ENCODE measurements around the gene IP6K3. TPM values are rescaled to one million over a fixed set of nuclear protein-coding genes. Genes with fewer than 3 reads are reported as not detected.
A peak's percentile ranks its signal among the peaks of the same experiment; 100 is the strongest.

The IP6K3 gene
- total RNA-seq, 1 experiment from 2014 or later, result not detected

DNA sequence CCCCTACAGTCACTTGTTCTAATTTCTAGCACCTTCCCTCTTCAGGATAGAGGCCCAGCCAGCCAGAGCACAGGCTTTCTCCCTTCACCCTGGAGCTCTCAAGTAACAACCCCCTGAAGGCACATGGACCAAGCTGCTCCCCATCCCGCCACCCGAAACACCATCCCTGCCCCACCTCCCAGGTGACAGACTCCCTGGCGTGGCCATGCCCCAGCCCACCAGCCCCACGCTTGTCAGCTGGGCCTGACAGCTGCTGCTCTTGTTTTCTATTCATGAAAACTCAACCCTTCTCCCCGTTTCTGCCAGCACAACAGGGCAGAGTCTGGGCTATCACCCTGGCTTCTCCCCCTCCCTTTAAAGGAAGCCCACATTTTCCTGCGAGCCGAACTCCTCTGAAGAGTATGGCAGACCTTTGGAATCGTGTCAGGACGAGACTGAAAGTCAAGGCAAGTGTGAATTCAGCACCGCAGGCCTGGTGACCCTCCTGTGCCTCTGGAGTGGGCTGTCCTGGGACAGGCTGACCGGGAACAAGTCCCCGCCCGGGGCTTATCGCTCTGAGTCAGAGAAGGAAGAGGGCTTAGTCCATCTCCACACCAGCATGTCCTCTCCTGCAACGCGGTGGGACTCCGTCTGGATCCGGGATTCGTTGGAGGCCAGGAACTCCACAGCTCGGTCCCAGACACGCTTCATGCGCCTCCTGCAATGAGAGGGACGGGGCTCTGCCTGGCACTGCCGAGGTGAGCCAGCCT, 25.6 kb upstream of the IP6K3 start:
- no peaks in the 10 kb centered on the region for H3K27me3 ChIP-seq (replicated peaks; ENCODE audit: insufficient read depth, low read depth, low read length, poor library complexity)
- BruUV-seq (replicated peaks), result no TSS peak
- H3K9me3 ChIP-seq (ENCODE audit: low read depth, low read length, poor library complexity, severe bottlenecking), result no peaks in the 10 kb centered on the region
- peaks cover 42% of the 10 kb centered on the region for H3K36me3 ChIP-seq (ENCODE audit: insufficient read depth, low read length, poor library complexity, severe bottlenecking)
- POLR2A ChIA-PET (ENCODE audit: low non-redundant PET), result no interaction called here
- H3K4me3 ChIP-seq (ENCODE audit: low read depth, low read length, poor library complexity, severe bottlenecking), result no peak overlapping the region
- CTCF ChIA-PET, result interaction anchor here (0.7 to 2.4 kb wide), 8 partner anchors 8 to 283 kb away, joined by 3 to 25 read pairs (median 6); partner anchors contain the start of gene UQCC2
- H3K27ac ChIP-seq (ENCODE audit: low read depth, low read length, poor library complexity, severe bottlenecking), result peak overlapping the region; percentile 77
- DNase-seq (ENCODE audit: low spot score), result no peak
- intact Hi-C loops (cut with micrococcal nuclease; ENCODE audit: unreplicated experiment), result loop anchor here (5.0 kb wide), 1 partner anchor 60 kb away; the partner anchor contains the start of gene UQCC2
- peaks cover 53% of the 10 kb centered on the region for H3K4me1 ChIP-seq (ENCODE audit: insufficient read depth, low read length, poor library complexity, severe bottlenecking)
- TF ChIP-seq, protein P1, sequence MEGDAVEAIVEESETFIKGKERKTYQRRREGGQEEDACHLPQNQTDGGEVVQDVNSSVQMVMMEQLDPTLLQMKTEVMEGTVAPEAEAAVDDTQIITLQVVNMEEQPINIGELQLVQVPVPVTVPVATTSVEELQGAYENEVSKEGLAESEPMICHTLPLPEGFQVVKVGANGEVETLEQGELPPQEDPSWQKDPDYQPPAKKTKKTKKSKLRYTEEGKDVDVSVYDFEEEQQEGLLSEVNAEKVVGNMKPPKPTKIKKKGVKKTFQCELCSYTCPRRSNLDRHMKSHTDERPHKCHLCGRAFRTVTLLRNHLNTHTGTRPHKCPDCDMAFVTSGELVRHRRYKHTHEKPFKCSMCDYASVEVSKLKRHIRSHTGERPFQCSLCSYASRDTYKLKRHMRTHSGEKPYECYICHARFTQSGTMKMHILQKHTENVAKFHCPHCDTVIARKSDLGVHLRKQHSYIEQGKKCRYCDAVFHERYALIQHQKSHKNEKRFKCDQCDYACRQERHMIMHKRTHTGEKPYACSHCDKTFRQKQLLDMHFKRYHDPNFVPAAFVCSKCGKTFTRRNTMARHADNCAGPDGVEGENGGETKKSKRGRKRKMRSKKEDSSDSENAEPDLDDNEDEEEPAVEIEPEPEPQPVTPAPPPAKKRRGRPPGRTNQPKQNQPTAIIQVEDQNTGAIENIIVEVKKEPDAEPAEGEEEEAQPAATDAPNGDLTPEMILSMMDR (conservative IDR thresholded peaks at IDR 0.05; ENCODE audit: low read depth, low read length), result no peak
- TF ChIP-seq EZH2 (IDR thresholded peaks at IDR 0.05; ENCODE audit: borderline replicate concordance, low read depth, low read length, poor library complexity, severe bottlenecking), result no peak

DNA sequence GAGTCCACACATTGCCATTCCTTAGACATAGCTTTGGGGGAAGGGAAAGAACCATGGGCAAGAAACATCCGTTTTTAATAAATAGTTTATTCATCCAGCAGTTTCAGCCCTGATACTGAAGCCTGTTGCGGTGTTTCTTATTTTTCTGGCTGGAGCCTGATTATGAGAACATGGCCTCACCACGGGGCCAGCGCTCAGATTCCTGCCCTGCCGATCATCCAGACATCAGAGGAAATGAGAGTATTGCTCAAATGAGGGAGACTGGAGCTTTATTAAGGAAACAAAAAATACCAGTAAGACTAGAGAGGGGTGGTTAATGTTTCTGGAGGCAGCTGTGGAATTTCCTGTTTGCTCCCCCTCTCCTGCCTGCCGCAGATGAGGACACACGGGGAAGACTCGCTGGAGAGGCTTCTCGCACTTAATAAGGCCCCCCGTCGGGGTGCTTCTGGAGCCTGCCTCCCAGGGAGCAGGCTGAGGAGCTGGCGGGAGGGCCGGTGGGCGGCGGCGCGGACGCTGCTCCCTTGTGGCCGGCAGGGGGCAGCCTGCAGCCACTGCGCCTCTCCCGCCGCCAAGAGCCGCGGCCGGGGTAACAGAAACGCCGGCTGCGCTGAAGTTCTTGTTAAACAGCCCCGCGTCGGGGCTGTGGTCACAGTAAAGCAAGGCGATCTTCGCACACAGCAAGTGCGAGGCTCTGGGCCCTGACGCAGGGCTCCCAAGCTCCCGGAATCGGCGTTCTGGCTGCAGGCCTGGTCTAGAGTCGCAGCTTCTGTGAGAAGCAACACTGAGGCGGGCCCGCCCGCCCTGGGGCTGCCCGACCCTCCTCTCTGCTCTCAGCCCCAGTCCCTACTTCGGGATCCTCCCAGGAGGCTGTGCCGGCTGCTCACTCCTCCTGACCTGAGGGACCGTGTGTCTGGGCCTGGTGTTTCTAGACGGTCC, 24.7 kb upstream of the IP6K3 start:
- ChIA-PET POLR2A (ENCODE audit: low non-redundant PET) (no interaction called here), CTCF (interaction anchor here (0.7 to 2.4 kb wide), 9 partner anchors 8 to 284 kb away, joined by 3 to 25 read pairs (median 5); partner anchors contain the start of gene UQCC2)
- Histone ChIP-seq H3K27ac (ENCODE audit: low read depth, low read length, poor library complexity, severe bottlenecking) (peak overlapping the region; percentile 97), H3K27me3 (replicated peaks; ENCODE audit: insufficient read depth, low read depth, low read length, poor library complexity) (no peaks in the 10 kb centered on the region), H3K9me3 (ENCODE audit: low read depth, low read length, poor library complexity, severe bottlenecking) (no peaks in the 10 kb centered on the region), H3K36me3 (ENCODE audit: insufficient read depth, low read length, poor library complexity, severe bottlenecking) (peaks cover 34% of the 10 kb centered on the region), H3K4me3 (ENCODE audit: low read depth, low read length, poor library complexity, severe bottlenecking) (no peak overlapping the region), H3K4me1 (ENCODE audit: insufficient read depth, low read length, poor library complexity, severe bottlenecking) (peaks cover 53% of the 10 kb centered on the region)
- TSS peak; percentile 29 for BruUV-seq (replicated peaks)
- DNase-seq (ENCODE audit: low spot score), result peak; percentile 100
- intact Hi-C loops (cut with micrococcal nuclease; ENCODE audit: unreplicated experiment), result loop anchor here (1.0 to 5.0 kb wide), 4 partner anchors 27 to 383 kb away; partner anchors contain the start of gene UQCC2
- TF ChIP-seq EZH2 (IDR thresholded peaks at IDR 0.05; ENCODE audit: borderline replicate concordance, low read depth, low read length, poor library complexity, severe bottlenecking), result no peak
- TF ChIP-seq, protein P1 (conservative IDR thresholded peaks at IDR 0.05; ENCODE audit: low read depth, low read length), result peak; percentile 99

DNA sequence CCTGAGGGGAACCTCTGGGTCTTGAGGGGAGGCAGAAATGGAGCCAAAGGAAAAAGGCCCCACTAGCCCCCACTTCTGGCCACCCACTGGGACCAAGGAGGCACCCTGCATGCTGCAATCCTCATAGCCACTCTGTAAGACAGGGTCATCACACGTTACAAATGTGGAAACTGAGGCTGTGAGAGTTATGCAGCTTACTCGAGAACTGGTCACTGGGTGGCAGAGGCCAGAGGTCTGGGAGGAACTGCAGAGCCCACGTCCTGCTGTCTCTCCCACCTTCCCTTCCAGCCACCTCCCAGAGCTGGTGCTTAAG, 24.1 kb upstream of the IP6K3 start:
- ChIA-PET POLR2A (ENCODE audit: low non-redundant PET) (no interaction called here), CTCF (interaction anchor here (0.9 to 2.4 kb wide), 7 partner anchors 9 to 284 kb away, joined by 3 to 25 read pairs (median 6); partner anchors contain the start of gene UQCC2)
- Histone ChIP-seq H3K4me3 (ENCODE audit: low read depth, low read length, poor library complexity, severe bottlenecking) (no peak overlapping the region), H3K27me3 (replicated peaks; ENCODE audit: insufficient read depth, low read depth, low read length, poor library complexity) (no peaks in the 10 kb centered on the region), H3K27ac (ENCODE audit: low read depth, low read length, poor library complexity, severe bottlenecking) (peak overlapping the region; percentile 97), H3K9me3 (ENCODE audit: low read depth, low read length, poor library complexity, severe bottlenecking) (no peaks in the 10 kb centered on the region), H3K4me1 (ENCODE audit: insufficient read depth, low read length, poor library complexity, severe bottlenecking) (peaks cover 53% of the 10 kb centered on the region), H3K36me3 (ENCODE audit: insufficient read depth, low read length, poor library complexity, severe bottlenecking) (peaks cover 27% of the 10 kb centered on the region)
- no TSS peak for BruUV-seq (replicated peaks)
- no peak for DNase-seq (ENCODE audit: low spot score)
- no peak for TF ChIP-seq EZH2 (IDR thresholded peaks at IDR 0.05; ENCODE audit: borderline replicate concordance, low read depth, low read length, poor library complexity, severe bottlenecking)
- TF ChIP-seq, protein P1 (conservative IDR thresholded peaks at IDR 0.05; ENCODE audit: low read depth, low read length), result no peak
- intact Hi-C loops (cut with micrococcal nuclease; ENCODE audit: unreplicated experiment), result loop anchor here (1.0 to 5.0 kb wide), 4 partner anchors 26 to 384 kb away; partner anchors contain the start of gene UQCC2
